OCI-LY1 (cell line): ENCODE results near the gene LIN52.

Experiments
- EZH2 ChIP-seq: fragments of 200-600 bp; sonication (generic), shearing (Covaris generic); IDR thresholded peaks from 2 replicates; pipeline ENCODE4 v1.8.0; 2017; ENCODE audit warnings: borderline replicate concordance, mixed run types, mild to moderate bottlenecking, antibody characterized with exemption, low read length, moderate library complexity, mixed read lengths
- TF ChIP-seq, protein P1 (sequence below): fragments of 200-600 bp; sonication (generic), shearing (Covaris generic); IDR thresholded peaks from 2 replicates; pipeline ENCODE4 v1.5.1; 2017; ENCODE audit warnings: mild to moderate bottlenecking, antibody characterized with exemption, low read length, moderate library complexity, mixed read lengths

- no peak for TF ChIP-seq EZH2
- TF ChIP-seq, protein P1, sequence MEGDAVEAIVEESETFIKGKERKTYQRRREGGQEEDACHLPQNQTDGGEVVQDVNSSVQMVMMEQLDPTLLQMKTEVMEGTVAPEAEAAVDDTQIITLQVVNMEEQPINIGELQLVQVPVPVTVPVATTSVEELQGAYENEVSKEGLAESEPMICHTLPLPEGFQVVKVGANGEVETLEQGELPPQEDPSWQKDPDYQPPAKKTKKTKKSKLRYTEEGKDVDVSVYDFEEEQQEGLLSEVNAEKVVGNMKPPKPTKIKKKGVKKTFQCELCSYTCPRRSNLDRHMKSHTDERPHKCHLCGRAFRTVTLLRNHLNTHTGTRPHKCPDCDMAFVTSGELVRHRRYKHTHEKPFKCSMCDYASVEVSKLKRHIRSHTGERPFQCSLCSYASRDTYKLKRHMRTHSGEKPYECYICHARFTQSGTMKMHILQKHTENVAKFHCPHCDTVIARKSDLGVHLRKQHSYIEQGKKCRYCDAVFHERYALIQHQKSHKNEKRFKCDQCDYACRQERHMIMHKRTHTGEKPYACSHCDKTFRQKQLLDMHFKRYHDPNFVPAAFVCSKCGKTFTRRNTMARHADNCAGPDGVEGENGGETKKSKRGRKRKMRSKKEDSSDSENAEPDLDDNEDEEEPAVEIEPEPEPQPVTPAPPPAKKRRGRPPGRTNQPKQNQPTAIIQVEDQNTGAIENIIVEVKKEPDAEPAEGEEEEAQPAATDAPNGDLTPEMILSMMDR: no peak
Measured at GRCh38 chr14:74238974-74239847, 154.5 kb downstream of the LIN52 start, which contains the start of gene VSX2.
